Caki2 (cell line): ENCODE measurements around the gene QRICH1. TPM values are rescaled to one million over a fixed set of nuclear protein-coding genes. Genes with fewer than 3 reads are reported as not detected.

Experiments
- DNase-seq: peaks from one replicate; pipeline ENCODE4 v3.0.0-alpha.2; 2015; ENCODE audit warnings: low read depth
- in situ Hi-C: cut with HindIII; loops from 2 replicates; pipeline ENCODE4 v1.10.0; 2016; ENCODE audit warnings: low sequenced_read_pairs, low pct_unique_long_range_greater_than_20kb, mixed read lengths
- total RNA-seq: library from RNA; depleted of rRNA; stranded (reverse); fragments of >200 nt; shearing (Covaris generic); gene quantifications from 2 replicates; pipeline ENCODE4 v1.2.3, GENCODE V29; 2014; ENCODE audit warnings: low replicate concordance; rRNA removed

The QRICH1 gene, protein sequence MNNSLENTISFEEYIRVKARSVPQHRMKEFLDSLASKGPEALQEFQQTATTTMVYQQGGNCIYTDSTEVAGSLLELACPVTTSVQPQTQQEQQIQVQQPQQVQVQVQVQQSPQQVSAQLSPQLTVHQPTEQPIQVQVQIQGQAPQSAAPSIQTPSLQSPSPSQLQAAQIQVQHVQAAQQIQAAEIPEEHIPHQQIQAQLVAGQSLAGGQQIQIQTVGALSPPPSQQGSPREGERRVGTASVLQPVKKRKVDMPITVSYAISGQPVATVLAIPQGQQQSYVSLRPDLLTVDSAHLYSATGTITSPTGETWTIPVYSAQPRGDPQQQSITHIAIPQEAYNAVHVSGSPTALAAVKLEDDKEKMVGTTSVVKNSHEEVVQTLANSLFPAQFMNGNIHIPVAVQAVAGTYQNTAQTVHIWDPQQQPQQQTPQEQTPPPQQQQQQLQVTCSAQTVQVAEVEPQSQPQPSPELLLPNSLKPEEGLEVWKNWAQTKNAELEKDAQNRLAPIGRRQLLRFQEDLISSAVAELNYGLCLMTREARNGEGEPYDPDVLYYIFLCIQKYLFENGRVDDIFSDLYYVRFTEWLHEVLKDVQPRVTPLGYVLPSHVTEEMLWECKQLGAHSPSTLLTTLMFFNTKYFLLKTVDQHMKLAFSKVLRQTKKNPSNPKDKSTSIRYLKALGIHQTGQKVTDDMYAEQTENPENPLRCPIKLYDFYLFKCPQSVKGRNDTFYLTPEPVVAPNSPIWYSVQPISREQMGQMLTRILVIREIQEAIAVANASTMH
- total RNA-seq: 88.8 and 107 TPM in 2 replicates

GRCh38 chr3:49093853-49094767 lies at the start of gene QRICH1:
QRICH1 (minus strand) TSS chr3:49094071; CDS start chr3:49077017, 17,054 bp downstream.
- in situ Hi-C loops: no loop called here
- DNase-seq: peak; percentile 98

DNA sequence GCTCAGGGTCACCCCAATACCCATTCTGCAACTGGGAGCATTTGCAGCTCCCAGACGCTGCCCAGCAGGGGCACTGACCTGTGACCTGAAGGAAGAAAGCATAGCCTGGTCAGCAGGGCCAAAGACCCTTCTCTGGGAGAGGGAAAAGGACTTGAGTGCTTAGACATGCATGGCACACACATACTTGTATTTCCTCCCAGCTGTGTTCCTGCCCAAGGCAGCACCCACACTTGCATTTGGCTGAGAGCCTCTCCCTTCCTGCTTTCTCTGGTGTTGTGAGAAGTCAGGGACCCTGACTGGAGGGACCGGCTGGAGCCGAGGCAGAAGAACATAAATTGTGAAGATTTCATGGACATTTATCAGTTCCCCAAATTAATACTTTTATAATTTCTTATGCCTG lies 46.2 kb upstream of the QRICH1 start:
- in situ Hi-C loops: no loop called here
- no peak for DNase-seq

GRCh38 chr3:49135499-49135898 lies 41.6 kb upstream of the QRICH1 start:
- DNase-seq: no peak
- in situ Hi-C loops: no loop called here

GRCh38 chr3:49134471-49135265 lies 40.8 kb upstream of the QRICH1 start:
- DNase-seq: peak; percentile 9
- in situ Hi-C loops: no loop called here

GRCh38 chr3:49133226-49133951 lies 39.5 kb upstream of the QRICH1 start:
- DNase-seq: peak; percentile 80
- in situ Hi-C loops: no loop called here

DNA sequence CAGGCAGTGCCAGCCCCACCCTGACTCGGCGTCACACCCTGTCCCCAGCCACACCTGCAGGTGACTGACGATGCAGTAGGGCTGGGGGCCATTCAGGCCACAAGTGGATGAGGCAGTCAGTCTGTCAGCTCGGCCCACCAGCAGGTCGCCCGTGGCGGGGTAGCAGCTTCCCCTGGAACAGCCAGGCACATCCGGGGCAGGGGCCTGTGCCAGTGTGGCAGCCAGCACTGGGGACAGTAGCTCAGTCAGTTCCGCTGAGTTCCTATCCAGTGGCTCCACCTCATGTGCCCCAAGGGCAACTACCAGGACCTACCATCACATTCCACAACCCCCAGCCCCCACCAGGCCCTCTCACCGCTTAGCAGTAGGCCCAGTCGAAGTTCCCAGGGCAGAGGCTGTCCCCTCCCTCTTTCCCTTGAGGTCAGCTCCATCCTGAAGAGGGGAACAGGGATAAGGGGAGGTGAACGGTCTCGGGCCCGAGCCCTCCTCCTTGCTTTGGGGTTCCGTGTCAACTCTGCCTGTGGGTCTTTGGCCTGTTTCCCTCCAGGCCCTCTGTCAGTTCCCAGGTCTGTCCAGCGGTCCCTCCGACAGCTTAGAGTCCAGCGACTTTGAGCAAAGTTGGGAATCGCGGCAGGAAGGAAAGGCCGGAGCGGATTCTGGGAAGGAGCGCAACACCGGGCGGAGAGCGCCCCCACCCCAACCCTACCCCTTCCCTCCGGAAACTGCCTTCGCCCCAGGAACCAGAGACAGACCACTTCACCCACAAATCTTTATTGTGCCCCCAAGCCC lies 38.8 kb upstream of the QRICH1 start, which contains the start of gene LAMB2:
TSS of gene LAMB2 (minus strand) at position 614 of the 789 bp plus-strand sequence. CDS start at position 431, 183 bp downstream.
- peak; percentile 74 for DNase-seq
- in situ Hi-C loops: no loop called here

DNA sequence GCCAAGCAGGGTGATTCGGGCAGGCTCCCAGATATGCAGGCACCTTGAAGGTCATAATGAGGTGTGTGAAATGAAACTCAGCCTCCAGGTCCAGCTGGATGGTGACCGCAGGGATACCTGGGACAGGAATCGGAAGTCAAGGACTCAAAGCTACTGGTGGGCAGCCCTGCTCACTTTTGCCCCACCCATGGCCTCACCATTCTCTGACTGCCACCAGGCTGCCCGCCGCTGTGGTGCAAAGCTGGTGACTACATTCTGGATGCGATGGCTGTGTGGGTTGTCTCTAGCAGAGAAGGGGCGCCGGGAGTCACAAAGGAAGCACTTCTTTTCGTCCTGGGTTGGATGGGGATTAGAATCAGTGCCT lies 38.2 kb upstream of the QRICH1 start:
- DNase-seq: no peak
- in situ Hi-C loops: no loop called here

DNA sequence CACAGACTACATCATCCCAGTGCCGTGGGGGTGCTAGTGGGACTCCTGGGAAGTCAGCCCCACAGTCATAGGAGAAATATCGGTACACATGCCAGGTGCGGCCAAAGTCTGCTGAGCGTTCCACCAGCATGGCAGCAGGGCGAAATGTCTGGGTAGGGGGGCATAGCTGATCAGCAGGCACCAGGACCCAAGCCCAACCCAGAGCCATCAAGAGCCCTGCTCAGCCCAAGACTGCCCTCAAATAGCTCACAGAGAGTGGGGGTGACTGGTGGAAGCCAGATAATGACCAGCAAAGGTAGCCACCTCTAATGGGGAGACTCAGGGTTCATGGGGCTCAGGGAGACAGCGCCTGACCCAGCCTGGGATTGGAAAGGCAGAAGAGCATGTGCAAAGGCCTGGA lies 37.7 kb upstream of the QRICH1 start:
- no peak for DNase-seq
- in situ Hi-C loops: no loop called here

DNA sequence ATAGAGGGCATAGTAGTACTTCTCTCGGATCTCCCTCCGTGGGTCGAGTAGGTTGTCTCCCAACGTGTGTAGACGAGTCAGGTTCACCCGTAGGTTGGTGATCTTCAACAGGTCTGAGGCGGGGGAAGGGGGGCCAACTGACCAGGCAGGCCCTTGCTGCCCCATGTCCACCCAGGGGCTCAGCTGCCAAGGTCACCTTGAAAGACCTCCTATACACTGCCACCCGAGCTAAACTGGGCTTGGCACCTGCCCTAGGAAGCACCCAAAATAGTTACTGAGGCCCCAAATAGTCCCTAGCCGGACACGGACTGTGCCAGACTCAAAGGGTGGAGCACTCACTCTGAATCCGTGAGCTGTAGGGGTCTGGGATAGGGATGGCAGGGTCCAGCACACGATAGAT lies 37.2 kb upstream of the QRICH1 start:
- in situ Hi-C loops: no loop called here
- no peak for DNase-seq

DNA sequence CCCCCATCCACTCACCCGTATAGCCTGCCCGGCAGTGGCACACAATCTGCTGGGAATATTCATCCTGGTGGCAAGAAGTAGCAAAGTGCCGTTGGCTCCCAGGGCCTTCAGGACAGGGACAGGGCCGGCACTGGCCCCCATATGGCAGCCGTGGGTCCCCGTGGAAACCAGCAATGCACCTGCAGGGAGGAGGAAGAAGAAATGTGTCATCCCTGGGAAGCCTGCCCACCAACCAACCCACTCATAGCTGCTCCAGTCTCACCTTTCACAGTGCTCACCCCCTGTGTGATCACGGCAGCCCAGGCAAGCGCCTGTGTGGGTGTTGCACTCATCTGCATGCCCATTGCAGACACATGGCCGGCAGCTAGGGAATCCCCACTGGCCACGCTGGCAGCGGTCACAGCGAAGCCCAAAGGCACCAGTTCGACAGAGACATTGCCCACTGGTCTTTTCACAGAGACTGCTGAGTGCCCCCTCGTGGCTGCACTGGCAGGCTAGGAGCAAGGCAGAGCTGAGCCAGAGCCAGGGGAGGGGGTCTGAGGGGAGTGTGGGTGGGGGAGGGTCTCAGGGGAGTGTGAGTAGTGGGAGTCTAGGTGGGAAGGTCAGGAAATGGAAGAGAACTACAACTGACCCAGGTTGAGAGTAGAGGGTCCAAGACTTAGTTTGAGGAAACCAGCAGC lies 31.3 kb upstream of the QRICH1 start:
- DNase-seq: no peak
- in situ Hi-C loops: no loop called here

- no peak for DNase-seq
- in situ Hi-C loops: no loop called here
These were observed 30.3 kb upstream of the QRICH1 start for GRCh38 chr3:49124203-49124602.

DNA sequence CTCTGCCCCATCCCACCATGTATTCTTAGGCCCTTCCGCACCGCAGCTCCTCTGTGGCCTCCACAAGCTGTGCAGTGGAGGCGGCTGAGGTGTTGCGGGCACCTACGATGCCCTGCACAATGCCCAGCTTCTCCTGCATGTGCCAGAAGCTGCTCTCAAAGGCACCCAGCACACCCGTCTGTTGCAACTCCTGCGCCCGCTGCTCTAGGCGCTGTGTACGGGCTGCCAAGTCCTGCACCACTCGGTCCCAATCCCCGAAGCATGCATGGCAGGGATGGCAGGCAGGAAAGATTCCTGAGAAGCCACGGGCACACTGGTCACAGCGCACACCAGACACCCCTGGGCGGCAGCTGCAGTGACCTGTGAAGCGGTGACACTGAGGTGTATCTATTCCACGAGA lies 29.8 kb upstream of the QRICH1 start:
- in situ Hi-C loops: no loop called here
- no peak for DNase-seq

GRCh38 chr3:49122886-49123545 lies 29.1 kb upstream of the QRICH1 start:
- DNase-seq: no peak
- in situ Hi-C loops: no loop called here

GRCh38 chr3:49122451-49122850 lies 28.6 kb upstream of the QRICH1 start:
- DNase-seq: no peak
- in situ Hi-C loops: no loop called here

GRCh38 chr3:49122022-49122421 lies 28.2 kb upstream of the QRICH1 start:
- no peak for DNase-seq
- in situ Hi-C loops: no loop called here
